A549 treated with dexamethasone at 1 μM for 4 hours (cell line): ENCODE measurements around the gene PARD6B. TPM values are rescaled to one million over a fixed set of nuclear protein-coding genes. Genes with fewer than 3 reads are reported as not detected.

Experiments used
- total RNA-seq: library from RNA; stranded (reverse); fragments of 200-300 nt; extraction: Qiagen RNA extraction; gene quantifications from 5 replicates; pipeline ENCODE4 v1.2.3, GENCODE V29; 2022

Gene PARD6B
- total RNA-seq: 3.7 to 5.1 TPM (median 4.5 TPM) in 5 replicates

GRCh38 chr20:50731055-50731929 lies at the start of gene PARD6B:
TSS of gene PARD6B (plus strand) at chr20:50731580. CDS start at chr20:50731787, 207 bp downstream.

GRCh38 chr20:50690650-50691572 lies 40.5 kb upstream of the PARD6B start, which contains the start of gene RIPOR3:
TSS of gene RIPOR3 (minus strand) at chr20:50691542. CDS start at chr20:50691128, 414 bp downstream.

GRCh38 chr20:50794846-50795634 lies 63.7 kb downstream of the PARD6B start, which contains the start of gene BCAS4:
TSS of gene BCAS4 (plus strand) at chr20:50795061. CDS start at chr20:50795084, 23 bp downstream.

Other genes starting within 250 kb of the PARD6B start
- gene PTPN1, start 221.2 kb upstream of the PARD6B start, total RNA-seq: 52.3 to 63.0 TPM (median 59.1 TPM) in 5 replicates
- 0.06 to 0.11 TPM in 2 of 5 replicates, not detected in the others for gene RIPOR3, start 40.0 kb upstream of the PARD6B start, total RNA-seq
- gene BCAS4, start 63.5 kb downstream of the PARD6B start, total RNA-seq: 26.9 to 30.2 TPM (median 27.1 TPM) in 5 replicates
- 45.3 to 51.6 TPM (median 48.2 TPM) in 5 replicates for gene ADNP, start 199.9 kb downstream of the PARD6B start, total RNA-seq
- gene DPM1, start 227.0 kb downstream of the PARD6B start, total RNA-seq: 70.4 to 97.3 TPM (median 73.6 TPM) in 5 replicates
- 5.9 to 6.5 TPM (median 6.4 TPM) in 5 replicates for gene MOCS3, start 227.2 kb downstream of the PARD6B start, total RNA-seq